ENCODE data around the gene ARMC2. TPM values are rescaled to one million over a fixed set of nuclear protein-coding genes. Genes with fewer than 3 reads are reported as not detected.

The ARMC2 gene
- total and polyA plus RNA-seq, 7 donors, result 0.56 to 3.7 (median 2.0) TPM

DNA sequence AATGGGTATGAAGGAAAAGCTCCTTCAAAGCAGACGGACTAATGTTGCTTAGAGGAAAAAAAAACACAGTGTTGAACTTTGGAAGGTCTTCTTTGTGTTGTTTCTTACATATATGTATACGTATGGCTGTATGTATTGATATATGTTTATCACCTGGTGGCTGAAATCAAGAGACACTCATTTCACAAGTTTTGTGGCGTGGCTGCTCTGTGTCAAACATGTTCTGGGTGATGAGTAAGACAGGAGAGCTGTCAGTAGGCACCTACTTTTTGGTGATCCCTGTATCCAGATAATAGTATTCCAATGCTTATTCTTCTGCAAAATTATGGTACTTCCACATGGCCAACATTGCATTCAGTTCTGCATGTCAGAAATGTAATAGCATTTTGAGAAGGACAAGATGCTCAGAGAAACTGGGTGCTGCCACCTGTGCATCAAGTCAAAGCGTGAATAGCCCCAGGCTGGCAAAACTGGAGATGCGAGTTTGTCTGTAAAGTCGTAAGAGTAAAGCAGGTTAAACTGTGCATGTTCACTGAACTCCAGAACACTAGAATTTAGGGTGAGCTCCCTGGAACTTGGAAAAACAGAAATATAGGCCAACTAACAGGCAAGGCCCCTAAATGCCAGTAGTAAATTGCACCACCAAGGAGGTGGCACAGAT, 67.9 kb downstream of the ARMC2 start:
- no peak for ATAC-seq
- intact Hi-C loops (cut with DNase I), result no loop called here
- TF ChIP-seq, protein P1, sequence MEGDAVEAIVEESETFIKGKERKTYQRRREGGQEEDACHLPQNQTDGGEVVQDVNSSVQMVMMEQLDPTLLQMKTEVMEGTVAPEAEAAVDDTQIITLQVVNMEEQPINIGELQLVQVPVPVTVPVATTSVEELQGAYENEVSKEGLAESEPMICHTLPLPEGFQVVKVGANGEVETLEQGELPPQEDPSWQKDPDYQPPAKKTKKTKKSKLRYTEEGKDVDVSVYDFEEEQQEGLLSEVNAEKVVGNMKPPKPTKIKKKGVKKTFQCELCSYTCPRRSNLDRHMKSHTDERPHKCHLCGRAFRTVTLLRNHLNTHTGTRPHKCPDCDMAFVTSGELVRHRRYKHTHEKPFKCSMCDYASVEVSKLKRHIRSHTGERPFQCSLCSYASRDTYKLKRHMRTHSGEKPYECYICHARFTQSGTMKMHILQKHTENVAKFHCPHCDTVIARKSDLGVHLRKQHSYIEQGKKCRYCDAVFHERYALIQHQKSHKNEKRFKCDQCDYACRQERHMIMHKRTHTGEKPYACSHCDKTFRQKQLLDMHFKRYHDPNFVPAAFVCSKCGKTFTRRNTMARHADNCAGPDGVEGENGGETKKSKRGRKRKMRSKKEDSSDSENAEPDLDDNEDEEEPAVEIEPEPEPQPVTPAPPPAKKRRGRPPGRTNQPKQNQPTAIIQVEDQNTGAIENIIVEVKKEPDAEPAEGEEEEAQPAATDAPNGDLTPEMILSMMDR (IDR thresholded peaks at IDR 0.05), result no peak
- Histone ChIP-seq H3K4me1 (peaks cover 10% of the 10 kb centered on the region), H3K36me3 (ENCODE audit: insufficient read depth in 1 of 2, low read depth in 1 of 2) (no peaks in the 10 kb centered on the region), H3K27me3 (ENCODE audit: insufficient read depth in 3 of 3, low read length in 2 of 3) (no peaks in the 10 kb centered on the region), H3K9me3 (no peaks in the 10 kb centered on the region), H3K27ac (no peak overlapping the region), H3K4me3 (no peak overlapping the region)
- WGBS, 3 donors, result 80 to 97% (median 83%) methylated on average over 6 of the region's 6 CpGs
- DNase-seq, result no peak

DNA sequence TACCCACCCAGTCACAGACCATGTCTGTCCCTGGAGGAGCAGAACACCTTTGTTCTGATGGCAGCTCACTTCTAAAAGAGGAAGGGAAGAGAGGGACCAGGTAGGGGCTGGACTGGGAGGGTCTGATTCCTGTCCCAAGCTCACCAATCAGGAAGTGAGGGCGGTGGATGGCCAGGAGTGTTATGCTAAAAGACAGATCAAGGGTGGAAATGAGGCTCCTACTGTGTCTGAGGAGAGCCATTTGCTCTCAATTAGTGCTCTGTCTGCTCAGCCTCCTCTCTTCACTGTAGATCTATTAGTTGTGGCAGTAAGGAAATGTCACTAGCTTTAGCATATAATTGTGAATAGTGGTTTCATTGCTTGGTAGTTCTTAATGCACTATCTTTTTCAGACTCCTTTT, 72.5 kb downstream of the ARMC2 start:
- Histone ChIP-seq H3K9me3 (no peaks in the 10 kb centered on the region), H3K27ac (peak overlapping the region; percentile 72), H3K4me3 (no peak overlapping the region), H3K36me3 (ENCODE audit: insufficient read depth in 1 of 2, low read depth in 1 of 2) (no peaks in the 10 kb centered on the region), H3K27me3 (ENCODE audit: insufficient read depth in 3 of 3, low read length in 2 of 3) (no peaks in the 10 kb centered on the region), H3K4me1 (peaks cover 18% of the 10 kb centered on the region)
- no peak for DNase-seq
- intact Hi-C loops (cut with DNase I), result no loop called here
- ATAC-seq, result no peak
- WGBS, 3 donors, result 80 to 86% (median 84%) methylated on average over 1 of the region's 1 CpG
- TF ChIP-seq, protein P1 (IDR thresholded peaks at IDR 0.05), result no peak

DNA sequence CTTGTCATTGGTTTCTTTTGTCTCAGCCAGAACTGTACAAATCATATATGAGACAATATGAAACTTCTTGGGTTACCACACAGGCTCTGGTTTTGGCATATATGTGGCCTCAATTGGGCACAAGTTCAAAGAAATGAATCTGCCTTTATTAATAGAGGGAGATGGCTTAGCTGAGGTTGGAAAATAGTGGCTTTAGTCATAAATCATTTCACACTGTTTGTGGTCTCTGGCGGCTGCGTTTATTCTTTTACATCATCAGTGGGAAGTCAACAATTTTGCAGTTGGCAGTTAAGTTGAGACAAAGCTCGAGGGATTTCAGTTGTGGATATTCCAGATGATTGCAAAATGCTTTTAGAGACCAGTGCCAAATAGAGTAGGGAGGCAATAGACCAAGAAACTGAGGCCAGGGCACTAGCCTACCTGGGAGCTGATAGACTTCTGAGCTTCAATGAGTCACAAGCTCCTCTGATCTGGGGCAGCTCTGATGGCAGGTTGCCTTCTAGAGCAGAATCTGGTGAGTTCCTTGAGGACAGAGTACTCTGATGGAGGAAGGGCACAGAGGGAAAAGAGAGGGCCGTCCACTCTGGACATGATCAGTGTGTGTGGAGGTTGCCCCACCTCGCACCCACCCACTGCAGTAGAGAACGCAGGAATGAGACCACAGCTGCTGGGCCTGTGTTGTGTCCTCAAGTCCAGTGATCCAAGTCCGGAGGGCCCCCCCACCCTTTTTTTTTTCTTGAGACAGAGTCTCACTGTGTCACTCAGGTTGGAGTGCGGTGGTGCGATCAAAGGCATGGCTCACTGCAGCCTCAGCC, 73.5 kb downstream of the ARMC2 start:
- 48 to 60% (median 53%) methylated on average over 9 of the region's 9 CpGs for WGBS, 3 donors
- TF ChIP-seq, protein P1 (IDR thresholded peaks at IDR 0.05), result no peak

DNA sequence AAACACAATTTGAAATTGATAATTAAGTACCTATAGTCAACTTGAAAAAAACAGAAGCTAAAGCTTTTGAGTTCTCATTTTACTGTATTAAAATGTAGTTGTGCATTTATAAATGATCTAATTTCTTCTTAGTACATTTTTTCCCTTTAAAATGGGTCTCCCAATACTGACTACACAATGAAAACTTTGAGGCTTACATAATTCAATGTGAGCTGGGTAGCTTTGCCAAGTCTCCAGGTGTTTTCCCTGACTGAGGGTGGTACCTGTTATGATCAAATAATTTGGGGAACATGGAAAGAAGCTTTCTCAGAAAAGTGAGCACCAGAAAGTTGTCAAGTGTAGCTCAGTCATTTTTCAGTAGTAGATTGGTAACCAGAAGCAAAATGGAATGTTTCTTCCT, 74.3 kb downstream of the ARMC2 start:
- ATAC-seq (no peak), DNase-seq (no peak)
- Histone ChIP-seq H3K27me3 (ENCODE audit: insufficient read depth in 3 of 3, low read length in 2 of 3) (no peaks in the 10 kb centered on the region), H3K27ac (peak overlapping the region; percentile 72), H3K4me3 (no peak overlapping the region), H3K36me3 (ENCODE audit: insufficient read depth in 1 of 2, low read depth in 1 of 2) (no peaks in the 10 kb centered on the region), H3K9me3 (no peaks in the 10 kb centered on the region), H3K4me1 (peaks cover 18% of the 10 kb centered on the region)
- intact Hi-C loops (cut with DNase I), result no loop called here
- TF ChIP-seq, protein P1 (IDR thresholded peaks at IDR 0.05), result no peak

More for the DNA sequence above, 73.5 kb downstream of the ARMC2 start:
- H3K27ac ChIP-seq, result peak overlapping the region; percentile 72
- no peaks in the 10 kb centered on the region for H3K36me3 ChIP-seq (ENCODE audit: insufficient read depth in 1 of 2, low read depth in 1 of 2)
- no peaks in the 10 kb centered on the region for H3K9me3 ChIP-seq
- H3K4me1 ChIP-seq, result peaks cover 18% of the 10 kb centered on the region
- intact Hi-C loops (cut with DNase I), result no loop called here
- no peaks in the 10 kb centered on the region for H3K27me3 ChIP-seq (ENCODE audit: insufficient read depth in 3 of 3, low read length in 2 of 3)
- DNase-seq (peak; percentile 33 to 65), ATAC-seq (peak; percentile 88 to 94 (median 94))
- H3K4me3 ChIP-seq, result no peak overlapping the region
